Measurements from ENCODE around the gene HOGA1. TPM values are rescaled to one million over a fixed set of nuclear protein-coding genes. Genes with fewer than 3 reads are reported as not detected.

HOGA1 gene
- total and polyA plus RNA-seq, 4 donors = 0.30 to 2.3 (median 0.77) TPM

GRCh38 chr10:97546456-97547270, 37.5 kb upstream of the HOGA1 start:
- Histone ChIP-seq H3K27me3 (ENCODE audit: control insufficient read depth in 3 of 3, insufficient read depth in 3 of 3, low read length in 2 of 3) (no peaks in the 10 kb centered on the region), H3K27ac (ENCODE audit: low read depth in 1 of 2, low read length in 1 of 2) (no peak overlapping the region), H3K4me1 (ENCODE audit: control insufficient read depth in 5 of 5, insufficient read depth in 5 of 5, low read length in 5 of 5) (peaks cover 0 to 25% (median 16%) of the 10 kb centered on the region in 5 donors), H3K4me3 (no peak overlapping the region), H3K36me3 (ENCODE audit: control insufficient read depth in 4 of 4, insufficient read depth in 4 of 4, low read length in 4 of 4) (no peaks in the 10 kb centered on the region), H3K9me3 (ENCODE audit: control insufficient read depth in 4 of 4, insufficient read depth in 3 of 4, low read length in 3 of 4) (no peaks in the 10 kb centered on the region), H3K9ac (ENCODE audit: insufficient read depth in 1 of 2, low read length in 2 of 2) (no peak overlapping the region)
- no peak for TF ChIP-seq CTCF (IDR thresholded peaks at IDR 0.05; ENCODE audit: control extremely low read depth, extremely low read depth)
- no peak for ATAC-seq (ENCODE audit: insufficient read depth, low FRiP score)
- no peak for DNase-seq
- WGBS, 2 donors = 83 to 92% methylated on average over 18 of the region's 18 CpGs

- WGBS, 2 donors = 70 to 81% methylated on average over 4 of the region's 4 CpGs
- H3K4me3 ChIP-seq = no peak overlapping the region
- H3K9me3 ChIP-seq (ENCODE audit: control insufficient read depth in 4 of 4, insufficient read depth in 3 of 4, low read length in 3 of 4) = no peaks in the 10 kb centered on the region
- no peaks in the 10 kb centered on the region for H3K36me3 ChIP-seq (ENCODE audit: control insufficient read depth in 4 of 4, insufficient read depth in 4 of 4, low read length in 4 of 4)
- H3K27ac ChIP-seq (ENCODE audit: low read depth in 1 of 2, low read length in 1 of 2) = no peak overlapping the region
- H3K4me1 ChIP-seq (ENCODE audit: control insufficient read depth in 5 of 5, insufficient read depth in 5 of 5, low read length in 5 of 5) = peaks cover 0 to 21% (median 11%) of the 10 kb centered on the region in 5 donors
- no peak for TF ChIP-seq CTCF (IDR thresholded peaks at IDR 0.05; ENCODE audit: control extremely low read depth, extremely low read depth)
- H3K9ac ChIP-seq (ENCODE audit: insufficient read depth in 1 of 2, low read length in 2 of 2) = no peak overlapping the region
- no peaks in the 10 kb centered on the region for H3K27me3 ChIP-seq (ENCODE audit: control insufficient read depth in 3 of 3, insufficient read depth in 3 of 3, low read length in 2 of 3)
- ATAC-seq (ENCODE audit: insufficient read depth, low FRiP score) (no peak), DNase-seq (no peak)
Measured at GRCh38 chr10:97547271-97547600, 37.0 kb upstream of the HOGA1 start.

- TF ChIP-seq CTCF (IDR thresholded peaks at IDR 0.05; ENCODE audit: control extremely low read depth, extremely low read depth) = no peak
- DNase-seq (no peak), ATAC-seq (ENCODE audit: insufficient read depth, low FRiP score) (no peak)
- Histone ChIP-seq H3K4me3 (no peak overlapping the region), H3K36me3 (ENCODE audit: control insufficient read depth in 4 of 4, insufficient read depth in 4 of 4, low read length in 4 of 4) (no peaks in the 10 kb centered on the region), H3K27me3 (ENCODE audit: control insufficient read depth in 3 of 3, insufficient read depth in 3 of 3, low read length in 2 of 3) (no peaks in the 10 kb centered on the region), H3K4me1 (ENCODE audit: control insufficient read depth in 5 of 5, insufficient read depth in 5 of 5, low read length in 5 of 5) (peaks cover 0 to 15% (median 7%) of the 10 kb centered on the region in 5 donors), H3K9me3 (ENCODE audit: control insufficient read depth in 4 of 4, insufficient read depth in 3 of 4, low read length in 3 of 4) (no peaks in the 10 kb centered on the region), H3K27ac (ENCODE audit: low read depth in 1 of 2, low read length in 1 of 2) (no peak overlapping the region), H3K9ac (ENCODE audit: insufficient read depth in 1 of 2, low read length in 2 of 2) (no peak overlapping the region)
- 71 to 86% methylated on average over 4 of the region's 4 CpGs for WGBS, 2 donors
Measured at GRCh38 chr10:97547962-97548361, 36.2 kb upstream of the HOGA1 start.
